HUDEP-2 (cell line): ENCODE measurements around the gene OCA2.
A peak's percentile ranks its signal among the peaks of the same experiment; 100 is the strongest.

ENCODE experiments used
- DNase-seq, 76 experiments: peaks; one replicate each; lab custom pipeline; 2025; ENCODE audit not compliant: unreplicated experiment in 76 of 76; lab: John Stamatoyannopoulos, UW

Gene OCA2

DNA sequence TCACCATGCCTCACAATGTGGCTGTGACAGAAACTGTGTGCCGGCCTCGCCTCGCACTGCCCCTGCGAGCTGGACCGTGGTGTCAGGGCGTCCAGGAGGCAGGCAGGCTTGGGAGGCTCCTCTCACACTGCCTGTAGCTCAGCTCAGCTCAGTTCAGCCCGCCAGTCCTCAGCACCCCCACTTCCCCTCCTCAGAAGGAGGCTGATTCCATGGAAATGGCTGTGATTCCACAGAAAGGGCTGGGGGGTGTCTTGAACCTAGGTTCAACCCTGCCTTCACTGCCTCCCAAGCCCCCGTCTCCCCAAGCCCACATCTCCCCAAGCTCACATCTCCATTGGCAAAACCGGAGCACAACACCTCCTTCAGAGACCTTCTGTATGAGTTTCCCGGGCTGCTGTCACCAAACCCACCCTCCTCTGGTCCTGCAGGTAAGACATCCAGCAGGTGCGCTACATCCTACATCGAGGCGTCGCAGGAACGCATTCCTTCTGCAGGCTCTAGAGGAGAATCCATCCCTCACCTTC is 94.0 kb downstream of the OCA2 start:
- no peak for DNase-seq

DNA sequence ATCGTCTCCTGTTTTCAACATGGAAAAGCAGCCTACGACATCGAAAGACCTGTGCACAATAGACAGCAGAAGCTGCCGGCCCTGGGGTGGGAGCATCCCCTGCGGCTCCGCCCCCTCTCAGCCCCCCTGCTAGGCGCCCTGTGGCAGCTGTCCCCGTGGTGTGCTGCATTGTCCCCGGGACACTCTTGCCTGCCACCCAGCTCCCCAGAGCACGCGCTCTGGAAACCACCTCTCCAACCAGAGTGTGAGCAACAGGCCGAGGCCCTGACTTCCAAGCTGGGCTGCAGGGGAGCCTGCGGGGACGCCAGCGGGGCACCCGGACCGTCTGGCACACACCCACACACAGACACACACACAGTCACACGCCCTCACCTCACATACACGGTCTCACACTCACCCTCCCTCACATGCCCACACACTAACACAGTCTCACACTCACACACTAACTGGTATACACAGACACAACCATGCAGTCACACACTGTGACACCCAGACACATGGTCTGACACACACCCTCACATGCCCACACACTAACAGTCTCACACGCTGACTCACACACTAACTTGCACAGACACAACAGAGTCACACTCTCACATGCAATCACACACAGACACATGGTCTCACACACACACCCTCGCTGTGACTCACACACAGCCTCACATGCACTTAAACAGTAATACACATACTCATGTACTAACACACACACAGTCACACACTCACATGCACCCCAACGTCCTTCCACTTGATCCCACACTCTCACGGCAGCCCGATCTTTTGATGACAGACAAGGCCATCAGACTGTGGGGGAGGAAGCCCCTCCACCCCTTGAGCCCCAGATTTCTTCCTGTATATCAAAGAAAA is 94.7 kb downstream of the OCA2 start:
- no peak for DNase-seq

DNA sequence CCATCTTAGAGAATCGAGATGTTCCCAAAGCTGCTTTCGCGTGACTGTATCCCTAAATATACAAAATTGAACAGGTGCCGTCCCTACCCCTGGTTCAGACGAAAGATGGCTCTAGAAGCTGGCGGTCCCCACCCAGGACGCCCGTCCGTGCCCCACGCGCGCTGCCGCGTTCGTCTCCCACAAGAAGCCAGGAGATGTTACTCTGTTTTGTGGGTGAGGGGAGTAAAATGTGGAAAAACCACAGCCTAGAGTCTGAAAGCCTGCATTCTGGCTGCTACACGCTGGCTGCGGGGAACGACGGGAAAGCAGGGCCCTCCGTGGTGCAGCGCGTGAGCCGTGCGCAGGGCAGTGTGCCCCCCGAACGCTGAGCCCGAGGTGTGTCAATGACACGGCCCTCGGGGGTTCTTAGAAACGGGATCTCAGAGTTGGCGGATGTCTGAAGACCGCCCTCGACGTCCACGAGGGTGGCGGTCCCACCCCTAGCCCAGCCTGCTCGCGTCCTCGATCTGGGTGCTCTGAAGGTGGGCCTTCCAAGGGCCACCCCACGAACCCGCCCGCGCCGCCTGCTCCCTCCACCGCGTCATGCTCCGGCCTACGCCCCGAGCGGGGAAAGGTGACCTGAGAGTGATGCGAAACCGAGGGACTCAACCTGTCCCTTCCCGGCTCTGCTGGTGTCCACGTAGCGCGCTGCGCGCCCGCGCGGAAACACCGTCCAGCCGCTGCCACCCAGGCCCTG is 95.6 kb downstream of the OCA2 start:
- no peak for DNase-seq

DNA sequence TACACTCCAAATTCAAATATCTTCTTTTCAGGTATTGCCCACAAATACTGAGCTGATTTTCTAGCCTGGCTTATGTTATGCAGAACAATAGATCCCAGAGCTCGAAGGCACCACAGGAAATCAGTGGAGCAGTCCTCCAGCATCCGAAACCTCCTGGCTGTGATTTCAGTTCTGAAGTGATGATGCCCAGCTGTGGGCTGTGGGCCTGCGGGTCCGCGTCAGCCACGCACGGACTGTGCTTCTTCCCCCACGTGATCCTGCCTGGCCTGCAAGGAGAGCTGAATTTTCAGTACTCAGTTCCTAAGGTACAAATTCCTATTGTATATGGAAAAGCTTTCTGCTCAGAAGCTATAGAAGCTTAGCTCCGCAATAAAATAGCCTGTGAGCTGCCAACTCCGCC is 96.2 kb downstream of the OCA2 start:
- DNase-seq: no peak

DNA sequence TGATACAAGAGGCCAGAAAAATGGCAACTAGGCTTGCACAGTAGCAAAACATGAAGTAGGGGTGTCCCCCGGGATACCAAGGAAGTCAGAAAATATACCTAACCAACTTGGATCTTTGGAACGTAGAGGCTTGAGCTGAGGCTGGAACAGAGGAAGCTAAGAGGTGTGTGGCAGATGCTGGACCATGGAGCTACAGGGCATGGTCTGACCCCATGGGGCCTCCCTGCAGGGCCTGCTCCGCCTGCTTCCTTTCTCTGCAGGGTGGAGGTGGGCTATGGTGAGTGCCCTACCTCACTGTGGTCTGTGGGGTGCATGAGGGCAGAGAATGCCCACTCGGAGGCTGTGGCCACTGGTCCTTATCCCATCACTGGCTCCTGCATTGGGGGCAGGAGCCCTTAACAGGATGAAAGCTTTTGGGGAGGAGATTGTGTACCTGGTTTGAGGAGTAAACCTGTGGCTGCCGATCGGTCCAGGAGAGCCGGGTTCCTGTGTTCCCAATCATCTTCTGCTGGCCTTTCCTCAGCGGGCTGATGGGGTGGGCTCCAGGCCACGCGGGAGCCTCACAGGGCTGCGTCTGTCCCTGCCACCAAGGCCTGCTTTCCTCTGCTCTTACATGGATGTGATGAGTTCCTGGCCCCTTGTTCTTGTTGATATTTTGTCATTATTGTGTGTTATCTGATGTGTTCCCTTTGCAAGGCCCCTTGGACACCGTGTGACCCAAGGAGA is 96.8 kb downstream of the OCA2 start:
- no peak for DNase-seq

- DNase-seq: no peak
Measured at GRCh38 chr15:28001641-28002040, 97.5 kb downstream of the OCA2 start.

DNA sequence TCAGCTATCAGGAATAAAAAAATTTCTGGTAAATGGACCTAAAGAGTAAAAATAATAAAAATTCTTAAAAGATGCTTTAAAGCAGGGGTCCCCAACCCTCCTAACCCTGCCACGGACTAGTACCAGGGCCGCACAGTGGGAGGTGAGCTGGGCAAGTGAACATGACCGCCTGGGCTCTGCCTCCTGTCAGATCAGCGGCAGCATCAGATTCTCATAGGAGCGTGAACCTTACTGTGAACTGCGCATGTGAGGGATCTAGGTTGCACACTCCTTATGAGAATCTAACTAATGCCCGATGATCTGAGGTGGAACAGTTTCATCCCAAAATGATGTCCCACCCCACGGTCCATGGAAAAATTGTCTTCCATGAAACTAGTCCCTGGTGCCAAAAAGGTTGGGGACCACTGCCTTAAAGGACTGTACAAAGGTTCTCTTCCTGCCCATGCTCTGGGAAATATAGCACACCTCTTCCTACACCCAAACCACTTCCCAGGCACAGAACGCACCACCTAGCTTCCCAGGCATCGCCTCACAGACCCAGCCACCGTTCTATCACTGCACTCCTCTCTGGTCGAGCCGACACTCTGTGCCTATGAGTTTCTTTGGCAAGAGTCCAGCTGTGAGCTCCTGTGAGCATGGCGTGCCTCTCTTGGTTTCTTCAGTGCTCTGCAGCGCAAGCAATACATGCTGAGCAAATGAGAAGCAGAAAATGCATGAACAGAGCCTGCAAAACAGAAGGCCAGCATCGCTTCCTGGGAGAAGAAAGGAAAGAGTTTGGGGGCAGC is 104.9 kb downstream of the OCA2 start:
- no peak for DNase-seq

DNA sequence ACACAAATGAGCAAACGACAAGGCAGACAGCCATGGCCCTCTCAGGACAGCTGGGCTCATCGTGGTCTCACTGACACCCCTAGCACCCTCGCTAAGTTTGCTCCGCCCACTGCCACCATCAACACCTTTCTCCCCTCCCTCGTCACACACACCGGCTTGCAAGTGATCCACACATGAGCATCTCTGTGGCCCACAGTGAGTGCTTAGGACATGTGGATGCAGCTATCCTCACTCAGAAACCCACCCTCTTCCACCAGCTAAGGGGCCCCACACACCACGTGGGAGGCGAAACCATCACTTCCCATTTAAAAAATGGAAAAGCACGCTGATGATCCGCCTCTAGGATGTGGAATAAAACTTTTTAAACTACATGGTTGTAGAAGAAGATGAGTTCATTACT is 105.6 kb downstream of the OCA2 start:
- DNase-seq: no peak

GRCh38 chr15:27990521-27991515 is 108.3 kb downstream of the OCA2 start:
- no peak for DNase-seq

DNA sequence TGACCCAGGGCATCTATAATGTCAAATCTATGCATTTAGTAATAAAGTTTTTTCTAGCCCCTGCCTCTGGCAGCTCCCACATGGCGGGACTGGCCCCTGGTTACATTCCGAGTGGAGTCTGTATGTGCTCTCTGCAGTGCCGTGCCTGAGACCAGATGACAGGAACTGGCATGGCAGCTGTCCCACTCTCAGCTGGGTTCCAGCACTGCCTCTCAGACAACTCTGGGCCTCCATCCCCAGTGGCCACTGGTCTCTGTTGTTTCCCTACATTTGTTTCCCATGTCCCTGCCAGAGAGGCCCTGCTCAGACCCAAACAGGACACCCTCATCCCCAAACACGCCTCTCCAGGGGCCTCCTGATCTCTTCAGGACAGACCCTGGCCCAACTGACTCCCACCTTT is 109.3 kb downstream of the OCA2 start:
- DNase-seq: no peak

DNA sequence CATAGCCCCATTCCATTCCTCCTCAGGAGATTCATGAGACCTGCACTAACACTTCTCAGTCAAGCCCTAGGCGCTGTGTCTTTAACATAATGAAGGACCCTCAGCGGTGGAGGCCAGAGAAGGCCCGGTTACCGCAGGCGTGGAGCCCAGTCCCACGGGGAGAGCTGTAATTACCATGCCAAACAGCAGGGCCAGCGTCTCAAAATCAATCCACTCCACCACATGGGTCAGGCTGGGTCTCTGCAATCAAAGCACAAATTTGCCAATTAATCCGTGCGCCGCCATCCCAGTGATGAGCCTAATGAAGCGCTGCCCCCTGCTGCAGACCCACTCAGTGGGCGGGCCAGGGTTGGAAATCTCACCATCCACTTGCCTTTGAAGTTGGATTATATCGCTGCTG is 109.7 kb downstream of the OCA2 start:
- no peak for DNase-seq

- no peak for DNase-seq
Measured at GRCh38 chr15:27985099-27985498, 114.0 kb downstream of the OCA2 start.

DNA sequence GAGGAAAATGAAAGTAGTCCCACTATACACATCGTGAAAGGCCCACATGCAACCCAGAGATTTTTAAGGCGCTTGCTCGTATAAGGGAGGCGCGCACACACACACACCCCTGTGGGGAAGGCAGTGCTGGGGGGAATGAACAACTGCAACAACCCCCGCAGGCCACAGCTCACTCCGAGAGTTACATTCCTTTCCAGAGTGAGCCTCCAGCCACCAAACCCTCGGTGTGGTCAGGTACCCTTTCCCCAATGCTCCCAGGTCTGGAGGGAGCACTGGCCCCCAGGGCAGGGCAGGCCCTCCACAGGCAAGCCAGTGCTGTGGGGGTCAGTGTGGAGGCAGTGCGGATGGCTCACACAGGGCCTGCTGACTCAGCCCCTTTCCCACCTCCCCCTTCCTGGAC is 115.6 kb downstream of the OCA2 start:
- DNase-seq: no peak

DNA sequence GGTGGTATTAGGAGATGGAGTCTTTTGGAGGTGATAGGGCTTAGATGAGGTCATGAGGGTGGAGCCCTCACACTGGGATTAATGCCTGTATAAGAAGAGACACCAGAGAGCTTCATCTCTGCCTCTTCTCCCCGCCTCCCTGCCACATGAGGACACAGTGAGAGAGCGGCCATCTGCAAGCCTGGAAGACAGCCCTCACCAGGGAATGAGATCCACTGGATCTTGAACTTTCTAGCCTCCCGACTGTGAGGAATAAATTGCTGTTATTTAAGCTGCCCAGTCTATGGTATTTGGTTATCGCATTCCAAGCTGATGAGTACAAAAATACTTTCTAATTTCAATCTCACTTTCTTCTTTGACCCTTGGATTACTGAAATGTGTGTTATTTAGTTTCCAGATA is 121.4 kb downstream of the OCA2 start:
- no peak for DNase-seq

GRCh38 chr15:27973886-27974285 is 125.2 kb downstream of the OCA2 start:
- DNase-seq: peak in 1 of 76 experiments; percentile 4

DNA sequence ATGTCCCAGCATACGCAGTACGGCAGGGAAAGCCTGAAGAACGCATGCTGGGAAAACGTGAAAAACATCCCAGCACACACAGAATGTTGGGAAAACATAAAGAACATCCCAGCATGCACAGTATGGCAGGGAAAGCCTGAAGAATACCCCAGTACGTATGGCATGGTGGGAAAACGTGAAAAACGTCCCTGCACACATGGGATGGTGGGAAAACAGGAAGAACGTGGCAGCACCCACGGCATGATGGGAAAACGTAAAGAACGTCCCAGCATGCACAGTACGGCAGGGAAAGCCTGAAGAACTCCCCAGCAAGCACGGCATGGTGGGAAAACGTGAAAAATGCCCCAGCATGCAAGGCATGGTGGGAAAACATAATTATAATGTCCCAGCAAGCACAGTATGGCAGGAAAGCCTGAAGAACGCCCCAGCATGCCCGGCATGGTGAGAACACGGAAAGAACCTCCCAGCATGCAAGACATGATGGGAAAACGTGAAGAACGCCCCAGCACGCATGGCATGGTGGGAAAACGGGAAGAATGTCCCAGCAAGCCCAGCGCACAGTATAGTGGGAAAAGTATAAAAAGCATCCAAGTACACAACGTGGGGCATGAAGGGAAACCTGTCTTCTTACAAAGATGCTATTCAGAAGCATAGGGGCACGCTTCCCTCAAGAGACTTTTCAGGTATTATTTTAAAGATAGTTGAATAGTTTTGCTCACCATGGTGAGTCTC is 128.3 kb downstream of the OCA2 start:
- no peak for DNase-seq

- DNase-seq: no peak
Measured at GRCh38 chr15:27967541-27967940, 131.6 kb downstream of the OCA2 start.

- DNase-seq: no peak
Measured at GRCh38 chr15:27965546-27965945, 133.6 kb downstream of the OCA2 start.

DNA sequence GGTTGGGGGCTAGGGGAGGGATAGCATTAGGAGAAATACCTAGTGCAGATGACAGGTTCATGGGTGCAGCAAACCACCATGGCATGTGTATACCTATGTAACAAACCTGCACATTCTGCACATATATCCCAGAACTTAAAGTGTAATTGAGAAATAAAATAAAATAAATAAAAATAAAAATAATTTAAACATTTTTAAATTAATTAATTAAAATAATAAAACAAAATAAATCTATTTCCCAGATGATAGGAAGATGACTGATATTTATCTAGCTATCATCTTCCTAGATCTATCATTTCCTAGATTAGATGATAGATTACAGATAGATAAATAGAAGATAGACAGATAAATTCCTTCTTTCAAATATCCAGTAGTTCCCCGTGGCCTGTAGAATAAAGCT is 137.3 kb downstream of the OCA2 start:
- DNase-seq: no peak
